MM.1S (cell line): Measurements from ENCODE around the gene ADARB1.

Experiments used
- CTCF ChIP-seq: fragments of 300-600 bp; sonication (generic); IDR thresholded peaks from 2 replicates; pipeline ENCODE4 v1.5.1; 2016; ENCODE audit warnings: antibody characterized with exemption, low read length, mixed read lengths
- EZH2 ChIP-seq: fragments of 300-600 bp; sonication (generic); optimal IDR thresholded peaks from 2 replicates; pipeline ENCODE3; 2017; ENCODE audit warnings: low read depth, mild to moderate bottlenecking, antibody characterized with exemption, low read length, mixed read lengths
- EZH2phosphoT487 ChIP-seq: fragments of 300-600 bp; sonication (generic); IDR thresholded peaks from 2 replicates; pipeline ENCODE4 v1.6.1; 2018; ENCODE audit warnings: antibody characterized with exemption, low read length

GRCh38 chr21:45264146-45264911 lies 189.9 kb downstream of the ADARB1 start:
- no peak for TF ChIP-seq CTCF
- no peak for TF ChIP-seq EZH2
- TF ChIP-seq EZH2phosphoT487 = no peak
